H1 (cell line): ENCODE data around the gene C19orf47. TPM values are rescaled to one million over a fixed set of nuclear protein-coding genes. Genes with fewer than 3 reads are reported as not detected.

ENCODE experiments used
- CTCF ChIA-PET: fragments of 300-600 bp; sonication (Branson Sonifier 250); formaldehyde crosslinking; loops from one replicate; lab custom pipeline; 2021; ENCODE audit not compliant: partially characterized antibody; lab: Charles Lee
- POLR2A ChIA-PET: fragments of 300-600 bp; sonication (Branson Sonifier 250); formaldehyde crosslinking; loops from one replicate; lab custom pipeline; 2021; ENCODE audit warnings: inconsistent platforms; ENCODE audit not compliant: partially characterized antibody; lab: Charles Lee
- DNase-seq, 2 experiments: peaks; one replicate each; pipeline versions ENCODE4 v3.0.0 to v3.0.0-alpha.2; 2010 to 2022; ENCODE audit warnings: low spot score in 2 of 2, low read depth in 1 of 2, mixed read lengths in 1 of 2
- FAIRE-seq: peaks from 2 replicates; lab custom pipeline; 2011; peaks lifted over from hg19 to GRCh38; lab: Jason Lieb, UNC
- H2AFZ ChIP-seq: 2 replicates; pipeline ENCODE4 v1.8.1; 2012; ENCODE audit warnings: low read length, inconsistent platforms
- H2AK5ac ChIP-seq: 2 replicates; pipeline ENCODE4 v1.6.1; 2013; ENCODE audit warnings: low read depth, low read length
- H2BK120ac ChIP-seq: replicated peaks from 2 replicates; pipeline ENCODE3; 2013; ENCODE audit warnings: low read depth, low read length, inconsistent platforms
- H2BK12ac ChIP-seq: 2 replicates; pipeline ENCODE4 v1.6.1; 2013; ENCODE audit warnings: low read depth, low read length
- H2BK15ac ChIP-seq: 2 replicates; pipeline ENCODE4 v1.6.1; 2013; ENCODE audit warnings: low read length
- H2BK20ac ChIP-seq: 2 replicates; pipeline ENCODE4 v1.6.1; 2013; ENCODE audit warnings: low read length
- H2BK5ac ChIP-seq: 2 replicates; pipeline ENCODE4 v1.6.1; 2013; ENCODE audit warnings: low read depth, low read length
- H3K14ac ChIP-seq: 2 replicates; pipeline ENCODE4 v1.6.1; 2013; ENCODE audit warnings: inconsistent platforms; ENCODE audit not compliant: insufficient read length
- H3K18ac ChIP-seq: 2 replicates; pipeline ENCODE4 v1.6.1; 2013; ENCODE audit warnings: low read length; ENCODE audit errors: extremely low read depth
- H3K23ac ChIP-seq: 2 replicates; pipeline ENCODE4 v1.6.1; 2013; ENCODE audit warnings: inconsistent platforms; ENCODE audit not compliant: insufficient read length
- H3K23me2 ChIP-seq: 2 replicates; pipeline ENCODE4 v1.6.1; 2013; ENCODE audit warnings: low read depth, low read length
- H3K27ac ChIP-seq: 2 replicates; pipeline ENCODE4 v1.6.1; 2011; ENCODE audit warnings: low read depth, low read length, inconsistent platforms
- H3K27me3 ChIP-seq, 4 experiments: replicated peaks in 1 of 4; 1 replicate in 1 of 4; 2 replicates in 3 of 4; pipeline versions ENCODE4 v1.6.1 to v1.8.1; 2011 to 2013; ENCODE audit warnings: low read length in 3 of 4, mild to moderate bottlenecking in 3 of 4, inconsistent platforms in 2 of 4, mixed read lengths in 2 of 4, moderate library complexity in 1 of 4; ENCODE audit not compliant: control insufficient read depth in 3 of 4, insufficient read depth in 3 of 4; ENCODE audit errors: extremely low read depth in 1 of 4
- H3K36me3 ChIP-seq, 4 experiments: 2 replicates each; pipeline versions ENCODE4 v1.6.1 to v1.8.1; 2011 to 2013; ENCODE audit warnings: mild to moderate bottlenecking in 4 of 4, low read length in 3 of 4, moderate library complexity in 2 of 4, control low read depth in 1 of 4, inconsistent platforms in 1 of 4; ENCODE audit not compliant: insufficient read depth in 4 of 4, control insufficient read depth in 2 of 4
- H3K4ac ChIP-seq: replicated peaks from 2 replicates; pipeline ENCODE3; 2013; ENCODE audit warnings: low read length, low read depth, mixed read lengths, inconsistent platforms; ENCODE audit not compliant: insufficient read length
- H3K4me1 ChIP-seq, 4 experiments: replicated peaks in 1 of 4; 1 replicate in 1 of 4; 2 replicates in 3 of 4; pipeline versions ENCODE4 v1.6.1 to v1.8.1; 2011 to 2013; ENCODE audit warnings: low read length in 3 of 4, inconsistent platforms in 2 of 4, mixed read lengths in 1 of 4; ENCODE audit not compliant: insufficient read depth in 4 of 4, control insufficient read depth in 3 of 4
- H3K4me2 ChIP-seq, 2 experiments: 2 replicates each; pipeline versions ENCODE4 v1.6.1 to v1.8.1; 2011 to 2013; ENCODE audit warnings: low read depth in 2 of 2, low read length in 2 of 2, control low read depth in 1 of 2, inconsistent platforms in 1 of 2, mild to moderate bottlenecking in 1 of 2; ENCODE audit not compliant: insufficient read depth in 1 of 2
- H3K4me3 ChIP-seq, 4 experiments: fragments of 200-600, 300-600 bp in 1 of 4; sonication (generic), shearing (Covaris generic), sonication (Bioruptor Twin) in 1 of 4; 2 replicates each; pipeline versions ENCODE4 v1.5.1 to v1.8.1; 2011 to 2016; ENCODE audit warnings: low read length in 4 of 4, low read depth in 3 of 4, control low read depth in 2 of 4, inconsistent platforms in 2 of 4, mild to moderate bottlenecking in 2 of 4, mixed read lengths in 1 of 4, moderate library complexity in 1 of 4; ENCODE audit not compliant: insufficient read depth in 2 of 4; ENCODE audit errors: extremely low read depth in 1 of 4
- H3K56ac ChIP-seq: replicated peaks from 2 replicates; pipeline ENCODE3; 2013; ENCODE audit warnings: low read depth, mild to moderate bottlenecking, mixed read lengths, low read length, inconsistent platforms; ENCODE audit not compliant: insufficient read length
- H3K79me1 ChIP-seq: 2 replicates; pipeline ENCODE4 v1.6.1; 2013; ENCODE audit warnings: low read depth, low read length, control low read depth
- H3K79me2 ChIP-seq, 2 experiments: 2 replicates each; pipeline versions ENCODE4 v1.6.1 to v1.8.1; 2012 to 2013; ENCODE audit warnings: low read length in 2 of 2, mild to moderate bottlenecking in 2 of 2, inconsistent platforms in 1 of 2; ENCODE audit not compliant: insufficient read depth in 2 of 2, control insufficient read depth in 1 of 2
- H3K9ac ChIP-seq, 4 experiments: replicated peaks in 1 of 4; 1 replicate in 1 of 4; 2 replicates in 3 of 4; pipeline versions ENCODE4 v1.6.1 to v1.8.1; 2011 to 2013; ENCODE audit warnings: low read depth in 3 of 4, low read length in 3 of 4, control low read depth in 2 of 4, mild to moderate bottlenecking in 2 of 4, moderate library complexity in 2 of 4, inconsistent platforms in 1 of 4; ENCODE audit errors: extremely low read depth in 1 of 4
- H3K9me3 ChIP-seq, 2 experiments: 2 replicates each; pipeline versions ENCODE4 v1.6.1 to v1.8.1; 2012 to 2013; ENCODE audit warnings: mild to moderate bottlenecking in 2 of 2, moderate library complexity in 2 of 2, control low read depth in 1 of 2, inconsistent platforms in 1 of 2, low read depth in 1 of 2, low read length in 1 of 2, mixed read lengths in 1 of 2; ENCODE audit not compliant: insufficient read depth in 2 of 2
- H4K20me1 ChIP-seq, 2 experiments: replicated peaks in 1 of 2; 2 replicates each; pipeline versions ENCODE3 to v1.8.1; 2011 to 2013; ENCODE audit warnings: inconsistent platforms in 2 of 2, low read length in 2 of 2, mild to moderate bottlenecking in 1 of 2; ENCODE audit not compliant: insufficient read depth in 2 of 2, control insufficient read depth in 1 of 2
- H4K5ac ChIP-seq: 2 replicates; pipeline ENCODE4 v1.6.1; 2013; ENCODE audit warnings: low read length, low read depth, mixed read lengths, inconsistent platforms; ENCODE audit not compliant: insufficient read length
- H4K8ac ChIP-seq: 2 replicates; pipeline ENCODE4 v1.8.0; 2013; ENCODE audit warnings: mild to moderate bottlenecking, moderate library complexity, low read length, inconsistent platforms; ENCODE audit not compliant: insufficient read depth; ENCODE audit errors: extremely low read depth
- H4K91ac ChIP-seq: replicated peaks from 2 replicates; pipeline ENCODE3; 2013; ENCODE audit warnings: low read length, mixed read lengths, inconsistent platforms; ENCODE audit not compliant: insufficient read length
- CHD1 ChIP-seq: IDR thresholded peaks from 2 replicates; pipeline ENCODE4 v1.6.1; 2012; ENCODE audit warnings: low read depth, low read length, improper control_type of control experiment
- CHD2 ChIP-seq: IDR thresholded peaks from 2 replicates; pipeline ENCODE4 v1.6.1; 2012; ENCODE audit warnings: low read length, improper control_type of control experiment
- EGR1 ChIP-seq: IDR thresholded peaks from 2 replicates; pipeline ENCODE4 v1.6.1; 2011; ENCODE audit warnings: low read depth, low read length, borderline replicate concordance
- KDM1A ChIP-seq: fragments of 200-600, 300-600 bp; sonication (generic); IDR thresholded peaks from 2 replicates; pipeline ENCODE4 v1.7.1; 2016; ENCODE audit warnings: mild to moderate bottlenecking, low read length, borderline replicate concordance
- KDM4A ChIP-seq: IDR thresholded peaks from one replicate; pipeline ENCODE4 v1.7.1; 2012; ENCODE audit warnings: low read depth, mild to moderate bottlenecking, moderate library complexity, low read length, inconsistent platforms; ENCODE audit not compliant: severe bottlenecking
- SIRT6 ChIP-seq: IDR thresholded peaks from one replicate; pipeline ENCODE4 v1.7.1; 2012; ENCODE audit warnings: low read length, inconsistent platforms
- SRF ChIP-seq: IDR thresholded peaks from 2 replicates; pipeline ENCODE4 v1.6.1; 2011; ENCODE audit warnings: mild to moderate bottlenecking, low read depth, low read length, moderate library complexity
- TEAD4 ChIP-seq: IDR thresholded peaks from 2 replicates; pipeline ENCODE4 v1.6.1; 2012; ENCODE audit warnings: low read depth, low read length, inconsistent platforms, mixed read lengths
- polyA plus RNA-seq, 7 experiments: library from polyadenylated mRNA; depleted of rRNA in 3 of 7; stranded (reverse) in 5 of 7; unstranded in 2 of 7; fragments of >200 nt in 5 of 7; fragments of 200-250 nt in 2 of 7; gene quantifications; 1 replicate in 5 of 7; 2 replicates in 1 of 7; 4 replicates in 1 of 7; pipeline versions ENCODE4 v1.2.1 to v1.2.3, GENCODE V29; 2011 to 2013; ENCODE audit warnings: missing spikeins in 2 of 7, mixed read lengths in 2 of 7
- total RNA-seq: library from RNA; stranded (reverse); fragmentation: NEBNext Ultra II Directional; extraction: Animal tissue kit (Norgen Biotek cat#: 25700); gene quantifications from 2 replicates; pipeline ENCODE4 v1.2.1, GENCODE V29; 2021

C19orf47 gene
- total and polyA plus RNA-seq, 2 of the 8 experiments (the other 6 are each of a cell fraction or from before 2014, with no cell fraction given): 17.8 to 27.3 TPM

DNA sequence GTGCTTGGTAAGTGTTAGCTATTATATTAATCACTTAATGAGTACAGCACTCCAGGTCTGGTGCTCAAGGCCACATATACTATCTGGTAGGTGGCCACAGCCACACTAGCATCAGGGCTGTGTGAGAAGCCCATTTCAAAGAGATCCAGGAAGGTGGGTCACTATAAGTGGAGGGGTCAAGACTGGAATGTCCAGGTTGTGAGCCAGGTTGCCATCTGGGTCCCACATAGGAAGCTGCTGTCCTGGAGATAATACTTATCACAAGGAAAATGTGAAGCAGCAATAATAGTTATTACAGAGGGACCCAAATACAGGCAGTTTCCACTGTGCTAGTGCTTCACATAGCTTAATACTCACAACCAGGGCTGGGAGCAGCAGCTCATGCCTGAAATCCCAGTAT, 13.1 kb downstream of the C19orf47 start:
- no peak overlapping the region for H3K9ac ChIP-seq
- no peak overlapping the region for H2AK5ac ChIP-seq
- H3K27me3 ChIP-seq: no peaks in the 10 kb centered on the region
- H3K4me3 ChIP-seq: no peak overlapping the region
- H3K4me2 ChIP-seq: no peak overlapping the region
- no peak overlapping the region for H3K14ac ChIP-seq
- no peak overlapping the region for H2BK12ac ChIP-seq
- H2BK120ac ChIP-seq: no peak overlapping the region
- ChIA-PET CTCF (interaction anchor here (0.6 to 1.2 kb wide), 4 partner anchors 9 to 359 kb away, joined by 3 to 4 read pairs (median 4); no protein-coding TSS in a partner anchor), POLR2A (interaction anchor here (0.7 to 1.3 kb wide), 4 partner anchors 11 to 58 kb away, joined by 3 to 4 read pairs (median 4); no protein-coding TSS in a partner anchor)
- H4K91ac ChIP-seq: no peak overlapping the region
- H2BK20ac ChIP-seq: no peak overlapping the region
- no peak overlapping the region for H2AFZ ChIP-seq
- FAIRE-seq (no peak), DNase-seq (no peak)
- peaks cover 0 to 13% (median 6%) of the 10 kb centered on the region in 4 experiments; a peak in 7 of 8 replicates for H3K36me3 ChIP-seq
- H3K23me2 ChIP-seq: no peaks in the 10 kb centered on the region
- H3K18ac ChIP-seq: no peak overlapping the region
- H4K5ac ChIP-seq: no peak overlapping the region
- H4K8ac ChIP-seq: no peak overlapping the region
- H2BK15ac ChIP-seq: no peak overlapping the region
- no peaks in the 10 kb centered on the region for H3K4me1 ChIP-seq
- H3K4ac ChIP-seq: no peak overlapping the region
- TF ChIP-seq KDM4A (no peak), SRF (no peak), CHD2 (no peak), KDM1A (no peak), TEAD4 (no peak), CHD1 (no peak), EGR1 (no peak), SIRT6 (no peak)
- H3K27ac ChIP-seq: no peak overlapping the region
- no peaks in the 10 kb centered on the region for H3K79me1 ChIP-seq
- no peak overlapping the region for H3K23ac ChIP-seq
- H3K56ac ChIP-seq: no peak overlapping the region
- no peak overlapping the region for H2BK5ac ChIP-seq
- H3K79me2 ChIP-seq: no peaks in the 10 kb centered on the region; a peak in 1 of 4 replicates
- no peaks in the 10 kb centered on the region for H4K20me1 ChIP-seq
- H3K9me3 ChIP-seq: no peaks in the 10 kb centered on the region
